HG03280 (cell line): ENCODE data around the gene TEX101.
"Not testable (repeated sequence)": the region's sequence is repeated elsewhere in the genome, so short reads cannot be mapped to it uniquely, and the experiment has no call there.

Experiments used
- ATAC-seq: cut with Tn5 transposase; IDR thresholded peaks from one replicate; pipeline ENCODE4 v1.9.1; 2021; ENCODE audit warnings: mild to moderate bottlenecking, moderate library complexity; ENCODE audit not compliant: unreplicated experiment

TEX101 gene, protein sequence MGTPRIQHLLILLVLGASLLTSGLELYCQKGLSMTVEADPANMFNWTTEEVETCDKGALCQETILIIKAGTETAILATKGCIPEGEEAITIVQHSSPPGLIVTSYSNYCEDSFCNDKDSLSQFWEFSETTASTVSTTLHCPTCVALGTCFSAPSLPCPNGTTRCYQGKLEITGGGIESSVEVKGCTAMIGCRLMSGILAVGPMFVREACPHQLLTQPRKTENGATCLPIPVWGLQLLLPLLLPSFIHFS

DNA sequence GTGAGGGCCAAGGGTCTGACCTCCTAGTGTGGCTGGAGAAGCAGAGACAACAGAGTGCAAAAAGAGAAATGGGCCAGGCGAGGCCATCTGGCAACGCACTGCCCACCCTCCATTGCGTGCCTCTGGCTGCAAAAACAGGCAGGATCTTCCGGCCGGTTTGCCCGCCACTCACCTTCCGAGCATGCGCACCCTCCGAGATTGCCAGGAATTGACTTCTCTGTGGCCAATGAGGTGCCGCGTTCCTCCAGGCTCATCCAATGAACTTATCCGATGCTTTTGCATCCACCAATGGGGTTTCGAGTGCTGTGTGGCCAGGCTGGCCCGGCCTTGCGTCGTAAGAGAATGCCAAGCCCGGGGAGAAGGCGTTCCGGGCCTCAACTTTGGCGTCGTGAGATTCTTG is at the start of gene TEX101:
TEX101 (plus strand) TSS at position 337 of the 400 bp plus-strand sequence. CDS start 1,030 bp downstream, outside the sequence.
- no peak for ATAC-seq

DNA sequence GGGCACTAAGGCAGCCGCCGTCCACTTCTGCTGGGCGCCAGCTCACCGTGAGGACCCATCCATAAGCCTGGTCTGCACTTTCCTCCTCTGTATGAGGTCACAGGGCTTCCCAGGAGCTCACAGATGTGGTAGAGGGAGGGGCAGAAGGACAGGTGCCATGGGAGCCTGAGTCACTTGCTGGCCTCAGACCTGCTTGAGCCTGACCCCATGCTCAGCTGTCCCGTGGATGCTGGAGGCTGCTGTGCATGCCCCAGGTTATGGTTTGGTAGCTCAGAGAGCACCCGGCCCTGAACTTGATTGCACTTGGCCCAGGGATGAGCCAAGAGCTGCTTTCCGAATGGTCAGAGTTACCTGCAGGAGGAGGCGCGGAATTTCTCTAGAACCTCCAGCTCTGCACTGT is 49.0 kb upstream of the TEX101 start:
- not testable (repeated sequence) for ATAC-seq

DNA sequence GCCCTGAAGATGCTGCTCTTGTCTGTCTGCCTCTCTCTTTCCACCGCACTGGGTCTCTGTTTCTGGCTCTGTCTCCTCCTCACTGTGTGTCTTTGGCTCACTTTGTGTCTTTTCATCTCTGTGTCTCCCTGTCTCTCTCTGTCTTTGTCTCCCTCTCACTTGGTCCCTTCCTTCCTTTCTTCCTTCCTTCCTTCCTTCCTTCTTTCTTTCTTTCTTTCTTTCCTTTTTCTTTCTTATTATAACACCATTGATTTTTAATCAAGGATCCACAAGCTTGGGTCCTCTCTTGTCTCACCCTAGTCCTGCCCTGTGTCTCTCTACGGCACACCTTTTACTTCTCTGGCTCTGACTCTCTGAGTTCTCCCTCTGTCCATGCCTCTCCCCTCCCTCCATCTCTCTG is 46.9 kb upstream of the TEX101 start:
- ATAC-seq: no peak

DNA sequence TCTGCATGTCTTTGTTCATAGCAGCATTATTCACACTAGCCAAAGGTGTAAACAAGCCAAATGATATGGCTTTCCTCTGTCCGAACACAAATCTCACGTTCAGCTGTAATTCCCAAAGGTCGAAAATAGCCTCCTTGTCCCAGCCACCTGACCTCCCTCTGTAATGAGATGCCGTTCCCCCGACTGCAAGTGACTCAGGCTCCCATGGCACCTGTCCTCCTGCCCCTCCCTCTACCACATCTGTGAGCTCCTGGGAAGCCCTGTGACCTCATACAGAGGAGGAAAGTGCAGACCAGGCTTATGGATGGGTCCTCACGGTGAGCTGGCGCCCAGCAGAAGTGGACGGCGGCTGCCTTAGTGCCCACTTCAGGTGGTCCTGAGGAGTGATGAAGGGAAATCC is 45.8 kb upstream of the TEX101 start:
- not testable (repeated sequence) for ATAC-seq

DNA sequence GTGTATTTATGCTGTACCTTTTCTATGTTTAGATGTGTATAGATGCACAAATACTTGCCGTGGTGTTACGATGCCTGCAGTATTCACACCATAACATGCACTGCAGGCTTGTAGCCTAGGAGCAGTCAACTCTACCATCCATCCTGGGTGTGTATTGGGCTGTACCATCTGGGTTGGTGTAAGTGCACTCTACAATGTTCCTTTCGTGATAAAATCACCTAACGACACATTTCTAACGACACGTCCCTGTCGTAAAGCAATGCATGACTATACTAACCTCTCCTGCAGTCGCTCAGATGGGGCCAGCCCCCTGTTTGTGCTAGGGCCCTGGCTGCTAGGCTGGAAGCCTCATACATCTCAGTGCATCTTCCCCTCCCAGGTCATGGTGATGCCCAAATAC is 42.8 kb upstream of the TEX101 start:
- ATAC-seq: no peak

DNA sequence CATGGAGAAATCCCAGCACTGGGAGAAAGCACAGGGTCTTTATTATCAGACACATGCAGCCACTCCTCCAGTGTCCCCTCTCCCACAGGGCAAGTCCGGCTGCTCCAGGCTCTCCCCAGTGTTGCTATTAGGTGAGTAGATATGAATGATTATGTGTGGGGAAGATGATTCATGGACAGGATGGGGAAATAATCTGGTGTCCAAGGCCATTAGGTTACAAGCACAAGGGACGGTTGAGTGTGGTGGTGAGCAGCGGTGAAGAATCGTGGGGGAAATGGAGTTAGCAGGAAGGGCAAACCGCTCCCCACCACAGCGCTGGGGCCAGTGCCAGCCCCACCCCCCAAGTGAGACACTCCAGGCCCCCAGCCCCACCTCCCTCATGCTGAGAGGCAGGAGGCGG is 42.2 kb upstream of the TEX101 start:
- ATAC-seq: no peak

DNA sequence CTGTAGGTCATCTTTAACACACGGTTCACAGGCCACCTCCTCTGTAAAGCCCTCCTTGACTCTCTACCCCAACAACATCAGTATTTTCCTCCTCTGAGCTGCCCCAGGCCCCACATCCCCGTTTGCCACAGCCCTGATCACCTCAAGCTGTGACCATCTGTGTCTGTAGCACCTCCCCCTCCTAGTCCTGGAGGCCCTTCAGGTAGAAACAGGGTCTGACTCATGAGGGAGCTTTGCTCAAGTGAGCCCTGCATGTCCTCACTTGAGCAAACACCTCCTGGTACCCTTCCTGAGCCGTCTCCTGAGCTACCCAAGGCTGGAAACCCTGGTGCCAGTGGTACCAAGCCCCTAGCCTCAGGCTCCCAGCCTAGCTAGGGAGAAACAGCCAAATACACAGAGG is 37.1 kb upstream of the TEX101 start:
- not testable (repeated sequence) for ATAC-seq

DNA sequence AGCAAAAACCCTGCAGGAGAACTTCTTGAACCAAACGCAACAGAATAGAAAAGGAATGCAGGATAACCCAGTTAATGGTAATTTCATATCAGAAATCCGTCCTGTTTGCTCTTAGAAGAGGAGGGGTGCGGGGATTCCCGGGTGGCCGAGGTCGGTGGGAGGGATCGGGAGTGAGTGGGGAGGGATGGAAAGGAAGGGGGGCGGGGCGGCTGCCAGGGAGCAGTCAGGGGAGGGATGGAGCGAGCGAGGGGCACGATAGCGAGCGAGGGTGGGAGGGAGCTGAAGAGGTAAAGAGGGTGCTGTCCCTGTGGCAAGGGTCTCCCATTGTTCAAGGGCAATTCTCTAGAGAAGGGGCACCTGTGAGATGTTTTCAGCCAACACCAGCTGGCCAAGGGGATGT is 34.7 kb upstream of the TEX101 start:
- no peak for ATAC-seq

DNA sequence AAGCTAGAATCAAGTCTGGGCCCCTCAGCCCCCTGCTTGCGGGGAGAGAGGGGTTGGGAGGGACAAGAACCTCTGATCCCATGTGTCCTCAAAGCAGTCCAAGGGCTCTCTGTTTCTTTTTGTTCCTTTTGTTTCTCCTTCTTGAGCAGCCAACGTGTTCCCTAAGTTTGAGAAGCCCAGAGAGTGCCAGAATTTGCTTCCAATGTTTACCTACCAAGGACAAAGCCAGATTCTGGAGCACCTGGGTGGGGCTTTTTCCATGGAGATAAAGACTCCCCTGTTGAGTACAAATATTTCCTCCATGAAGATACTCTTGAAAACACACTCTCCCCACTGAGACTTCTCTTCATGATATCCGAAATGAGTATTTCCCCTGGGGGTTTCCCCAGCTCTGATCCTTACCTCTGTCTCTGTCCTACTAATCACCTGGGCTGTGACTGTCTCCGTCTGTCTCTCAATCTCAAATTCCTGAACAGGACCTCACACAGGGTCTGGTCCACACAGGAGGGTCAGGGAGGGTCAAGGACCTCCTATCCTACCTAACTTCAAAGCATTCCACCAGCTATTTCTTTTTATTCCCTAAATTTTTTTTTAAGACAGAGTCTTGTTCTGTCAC is 33.8 kb upstream of the TEX101 start:
- no peak for ATAC-seq

DNA sequence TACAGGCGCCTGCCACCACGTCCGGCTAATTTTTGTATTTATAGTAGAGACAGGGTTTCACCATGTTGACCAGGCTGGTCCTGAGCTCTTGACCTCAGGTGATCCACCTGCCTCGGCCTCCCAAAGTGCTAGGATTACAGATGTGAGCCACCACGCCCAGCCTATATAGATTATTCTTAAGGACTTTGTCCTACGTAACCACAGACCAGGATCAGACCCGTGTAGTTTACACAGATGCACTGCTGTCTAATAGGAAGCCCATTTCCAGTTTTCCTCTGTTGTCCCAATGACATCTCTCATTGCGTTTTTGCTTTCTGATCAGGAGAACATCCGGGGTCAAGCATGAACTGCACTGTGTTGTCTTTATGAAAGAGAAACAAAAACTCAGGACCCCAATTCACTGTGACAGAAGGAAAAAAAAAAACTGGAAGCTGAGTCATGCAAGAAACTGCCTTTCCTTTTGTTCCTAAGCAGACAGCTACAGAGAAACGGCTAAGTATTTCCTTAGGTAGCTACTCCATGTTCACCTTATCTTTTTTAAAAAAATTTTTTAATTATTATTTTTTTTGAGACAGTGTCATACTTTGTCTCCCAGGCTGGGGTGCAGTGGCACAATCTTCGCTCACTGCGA is 32.0 kb upstream of the TEX101 start:
- not testable (repeated sequence) for ATAC-seq

DNA sequence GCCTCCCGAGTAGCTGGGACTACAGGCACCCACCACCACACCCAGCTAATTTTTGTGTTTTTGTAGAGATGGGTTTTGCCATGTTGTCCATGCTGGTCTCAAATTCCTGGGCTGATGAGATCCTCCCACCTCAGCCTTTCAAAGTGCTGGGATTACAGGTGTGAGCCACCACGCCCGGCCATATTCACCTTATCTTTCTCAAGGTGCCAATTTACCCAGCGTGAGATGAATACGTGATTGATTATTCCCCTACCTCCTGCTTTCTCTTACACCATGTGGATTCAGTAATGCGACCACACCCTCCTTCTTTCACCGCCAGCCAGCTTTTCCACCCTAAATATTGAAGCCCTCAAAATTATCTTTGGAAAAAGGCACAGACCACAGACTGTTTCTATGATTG is 31.4 kb upstream of the TEX101 start:
- not testable (repeated sequence) for ATAC-seq

DNA sequence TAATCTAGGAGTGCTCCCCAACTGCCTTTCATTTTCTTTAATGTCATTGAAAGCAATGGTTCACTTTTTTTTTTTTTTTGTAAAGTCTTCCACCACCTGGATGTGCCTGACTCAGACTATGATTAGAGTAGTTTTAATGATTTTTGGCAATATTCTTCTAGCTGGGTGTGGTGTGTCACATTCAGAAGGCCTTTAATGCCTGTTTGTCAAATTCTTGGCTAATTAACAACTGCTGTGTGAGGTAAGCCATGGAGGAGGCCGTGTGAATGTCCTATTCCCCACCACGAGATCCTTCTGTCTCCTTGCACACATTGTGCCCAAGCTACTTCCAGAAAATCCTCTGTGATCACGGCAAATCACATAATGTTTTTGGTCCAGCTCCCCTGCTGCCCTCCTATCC is 30.9 kb upstream of the TEX101 start:
- not testable (repeated sequence) for ATAC-seq

DNA sequence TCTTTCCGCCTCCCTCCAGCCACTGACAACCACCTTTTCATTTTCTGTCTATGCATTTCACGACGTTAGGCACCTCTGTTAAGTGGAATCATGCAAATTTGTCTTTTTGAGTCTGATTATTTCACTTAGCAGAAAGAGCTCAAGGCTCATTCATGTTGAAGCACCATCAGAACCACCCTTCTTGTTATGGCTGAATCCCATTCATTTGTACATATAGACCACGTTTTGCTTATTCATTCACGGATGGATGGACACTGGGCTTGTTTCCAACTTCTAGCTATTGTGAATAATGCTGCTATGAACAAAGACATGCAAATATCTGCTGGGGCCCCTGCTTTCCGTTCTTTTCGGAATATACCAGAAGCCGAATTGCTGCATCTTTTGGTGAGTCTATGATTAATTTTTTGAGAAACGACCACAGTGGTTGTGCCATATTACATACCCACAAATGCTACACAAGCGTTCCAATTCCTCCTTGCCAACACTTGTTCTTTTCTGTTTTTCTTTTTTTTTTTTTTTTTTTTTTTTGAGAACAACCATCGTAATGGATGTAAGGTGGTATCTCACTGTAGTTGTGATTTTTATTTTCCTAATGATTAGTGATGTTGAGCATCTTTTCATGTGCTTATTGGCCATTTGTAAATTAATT is 23.7 kb upstream of the TEX101 start:
- ATAC-seq: not testable (repeated sequence)

DNA sequence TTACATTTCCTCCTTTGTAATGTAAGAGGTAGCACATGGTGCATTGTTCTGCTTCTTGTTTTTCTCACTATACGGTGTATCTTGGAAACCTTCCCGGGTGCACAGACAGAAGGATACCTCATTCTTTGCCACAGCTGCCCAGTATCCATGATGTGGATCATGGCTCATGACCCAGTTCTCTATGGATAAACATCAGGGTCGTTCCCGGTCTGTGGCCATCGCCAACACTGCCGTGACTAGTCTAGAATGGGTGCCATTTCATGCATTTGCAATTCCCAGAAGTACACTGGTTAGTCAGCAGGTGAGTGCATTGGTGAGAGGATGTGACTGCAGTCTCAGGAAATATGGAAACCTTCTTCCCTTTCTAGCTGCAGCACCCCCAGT is 23.1 kb upstream of the TEX101 start:
- not testable (repeated sequence) for ATAC-seq

DNA sequence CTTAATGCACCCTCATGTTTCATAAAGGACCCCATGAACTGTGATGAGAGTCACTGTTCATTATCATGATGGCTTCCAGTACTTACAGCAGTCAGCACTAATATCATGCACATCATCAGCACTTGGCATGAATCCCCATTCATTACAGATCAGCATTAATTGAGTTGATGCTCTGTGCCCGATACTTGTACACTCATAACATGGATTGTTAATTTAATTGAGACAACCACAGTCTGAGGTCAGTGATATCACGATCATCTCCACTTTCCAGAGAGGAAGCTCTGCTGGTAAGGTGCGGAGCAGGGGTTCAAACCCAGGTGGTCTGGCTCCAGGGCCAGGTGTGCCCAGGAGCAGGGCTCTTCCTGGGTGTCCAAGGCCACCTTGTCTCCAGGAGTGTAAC is 21.2 kb upstream of the TEX101 start:
- not testable (repeated sequence) for ATAC-seq

DNA sequence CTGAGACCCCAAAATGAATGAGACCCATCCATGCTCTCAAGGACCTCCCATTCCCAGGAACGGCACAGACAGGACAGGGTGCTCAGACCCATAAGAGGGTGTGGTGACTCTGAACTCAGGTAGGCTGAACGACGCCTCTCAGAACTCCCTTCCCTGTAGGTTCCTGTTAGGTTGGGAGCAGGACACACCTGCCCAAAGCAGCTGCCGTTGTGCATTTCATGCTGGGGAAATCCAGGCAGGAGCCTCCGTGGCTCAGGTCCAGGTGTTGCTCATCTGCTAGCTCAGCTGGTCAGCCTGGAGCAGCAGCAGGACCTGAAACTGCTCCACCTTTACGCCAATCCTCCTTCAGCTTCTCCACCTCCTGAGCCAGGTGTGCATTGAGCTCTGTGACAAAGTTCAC is 19.1 kb upstream of the TEX101 start:
- no peak for ATAC-seq

DNA sequence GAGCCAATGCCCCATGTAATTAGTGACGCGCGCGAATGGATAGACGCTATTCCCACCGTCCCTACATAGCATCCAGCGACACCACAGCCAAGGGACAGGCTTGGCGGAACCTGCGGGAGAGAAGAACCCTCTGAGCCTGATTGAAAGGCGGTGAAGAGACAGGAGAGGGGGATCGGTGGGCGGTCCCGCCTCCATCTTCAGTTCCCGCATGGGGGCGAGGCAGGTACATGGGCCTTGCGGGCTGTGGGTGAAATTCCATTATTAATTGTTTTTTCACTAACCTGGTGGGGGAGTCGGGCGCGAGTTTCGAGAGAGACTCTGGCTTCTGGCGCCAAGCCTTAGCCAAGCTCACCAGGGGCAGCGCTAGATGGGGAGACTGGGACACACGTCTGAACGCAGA is 8.4 kb upstream of the TEX101 start:
- no peak for ATAC-seq

DNA sequence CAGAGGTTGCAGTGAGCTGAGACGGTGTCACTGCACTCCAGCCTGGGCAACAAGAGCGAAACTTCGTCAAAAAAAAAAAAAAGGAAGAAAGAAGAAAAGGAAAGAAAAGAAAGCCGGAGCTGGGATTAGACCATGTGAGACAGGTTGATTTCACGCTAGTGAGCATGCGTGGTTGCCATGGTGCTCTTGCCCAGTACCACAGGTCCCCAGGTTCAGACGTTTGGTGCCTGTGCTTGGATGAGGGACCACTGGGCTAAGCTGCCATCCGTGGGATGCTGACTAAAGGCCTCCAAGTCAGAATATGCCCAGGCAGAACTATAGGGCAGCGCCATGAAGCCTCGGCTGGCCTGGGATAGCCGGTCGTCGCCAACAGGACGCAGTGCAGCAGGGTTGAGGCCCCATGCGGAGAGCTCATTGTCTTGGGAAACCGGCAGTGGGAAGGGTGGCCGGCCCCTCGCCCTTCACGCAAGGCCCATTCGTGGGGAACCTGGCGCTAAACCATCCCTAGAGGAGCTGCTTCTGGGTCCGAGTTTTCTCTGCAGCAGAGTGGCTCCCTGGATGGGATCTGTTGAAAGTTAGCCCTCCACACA is 7.2 kb upstream of the TEX101 start:
- no peak for ATAC-seq

DNA sequence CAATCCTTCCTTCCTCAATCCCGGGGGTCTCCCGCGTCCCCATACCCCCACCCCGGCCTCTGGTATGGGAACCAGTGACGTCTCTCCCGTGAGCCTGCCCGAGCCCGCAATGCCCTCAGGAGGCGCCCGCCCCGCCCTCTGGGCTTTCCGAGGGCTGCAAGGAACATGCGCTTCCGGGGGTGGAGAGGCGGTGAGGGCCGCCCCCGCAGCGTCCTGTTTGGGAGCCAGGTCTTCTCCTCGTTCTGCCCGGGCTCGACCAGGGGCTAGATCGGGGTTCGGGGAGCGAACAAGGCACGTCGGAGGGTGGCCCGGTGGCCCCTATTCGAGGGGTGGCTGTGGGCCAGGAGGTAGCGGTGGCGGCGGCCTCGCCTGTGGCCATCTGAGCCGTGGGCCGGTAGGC is 6.6 kb upstream of the TEX101 start:
- ATAC-seq: no peak

DNA sequence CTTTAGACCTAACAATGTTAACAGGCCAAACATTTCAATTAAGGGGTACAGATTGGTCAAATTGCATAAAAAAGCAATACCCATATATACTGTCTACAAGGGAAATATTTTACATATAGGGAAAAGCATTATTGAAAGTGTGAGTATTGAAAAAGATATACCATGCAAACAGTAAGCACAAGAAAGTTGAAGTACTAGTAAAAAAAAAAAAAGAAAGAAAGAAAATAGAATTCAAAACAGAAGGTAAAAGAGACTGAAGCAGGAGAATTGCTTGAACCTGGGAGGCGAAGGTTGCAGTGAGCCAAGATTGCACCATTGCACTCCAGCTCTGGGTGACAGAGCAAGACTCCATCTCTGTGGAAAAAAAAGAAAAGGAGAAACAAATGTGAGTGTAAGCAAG is 5.3 kb upstream of the TEX101 start:
- ATAC-seq: no peak

DNA sequence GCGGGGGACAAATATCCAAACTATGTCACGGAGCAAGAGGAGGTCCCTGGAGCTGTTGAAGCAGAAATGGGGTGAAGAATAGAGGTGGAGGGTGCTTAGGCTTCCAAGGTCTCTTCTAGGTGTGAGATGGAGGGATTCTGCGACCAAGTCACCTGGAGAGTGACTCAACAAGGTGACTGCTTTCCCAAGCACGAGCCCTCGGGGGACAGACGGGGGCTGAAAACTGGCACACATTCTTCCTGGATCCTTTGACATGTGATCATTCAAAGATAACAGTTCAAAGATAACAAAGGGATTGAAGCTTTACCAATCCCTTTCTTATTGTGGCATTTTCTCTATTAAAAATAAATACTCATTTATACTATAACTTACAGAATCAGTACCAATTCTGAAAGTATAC is 2.2 kb upstream of the TEX101 start:
- ATAC-seq: no peak
